ENCODE data around the gene EIF4EBP2. TPM values are rescaled to one million over a fixed set of nuclear protein-coding genes. Genes with fewer than 3 reads are reported as not detected.

The EIF4EBP2 gene
- total RNA-seq, 2 experiments from 2014 or later = 56.1 to 68.7 TPM

DNA sequence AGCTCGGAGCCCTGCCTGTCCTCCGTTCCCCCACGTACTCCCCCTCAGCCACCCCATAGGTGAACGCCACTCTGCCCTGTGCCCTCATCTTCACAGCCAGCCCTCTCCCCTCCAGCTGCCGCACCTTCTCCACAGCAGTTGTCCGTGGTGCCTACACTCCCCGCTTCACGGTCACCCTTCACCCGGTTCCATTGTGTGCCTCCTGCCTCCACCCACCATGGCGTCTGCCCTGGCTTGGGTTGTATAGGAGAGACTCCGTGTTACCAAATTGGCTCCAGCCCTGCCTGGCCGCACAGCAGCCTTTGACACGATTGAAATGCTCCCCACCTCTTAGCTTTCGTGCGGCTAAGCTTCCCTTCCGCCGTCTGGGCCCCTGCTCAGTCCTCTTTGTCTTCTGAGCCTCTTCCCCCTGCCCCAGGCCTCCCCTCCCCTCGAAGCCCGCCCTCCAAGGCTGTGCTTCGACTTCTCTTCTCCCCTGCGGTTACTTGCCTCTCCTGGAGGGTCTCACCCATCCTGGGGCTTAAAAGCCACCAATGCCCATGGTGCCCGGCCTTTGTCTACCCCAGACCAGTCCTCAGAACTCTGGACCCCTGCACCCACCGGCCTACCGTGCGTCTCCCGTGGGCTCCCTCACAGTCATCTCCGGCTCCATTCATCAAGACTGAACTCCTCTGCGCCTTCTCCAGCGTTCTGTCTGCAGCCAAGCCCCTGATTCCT lies 56.0 kb downstream of the EIF4EBP2 start:
- no peak overlapping the region for H3K27ac Mint-ChIP-seq
- ChIA-PET CTCF (interaction anchor here (0.6 to 3.1 kb wide), 3 partner anchors 17 to 364 kb away, joined by 3 to 17 read pairs (median 3); partner anchors contain the start of gene PALD1), POLR2A (no interaction called here)
- H3K4me3 Mint-ChIP-seq = no peak overlapping the region
- H3K36me3 Mint-ChIP-seq (ENCODE audit: low read depth) = no peaks in the 10 kb centered on the region
- no peak for DNase-seq
- peaks cover 2% of the 10 kb centered on the region for H3K4me1 Mint-ChIP-seq
- H3K27me3 Mint-ChIP-seq = peaks cover 54% of the 10 kb centered on the region
- H3K9me3 Mint-ChIP-seq = no peaks in the 10 kb centered on the region

DNA sequence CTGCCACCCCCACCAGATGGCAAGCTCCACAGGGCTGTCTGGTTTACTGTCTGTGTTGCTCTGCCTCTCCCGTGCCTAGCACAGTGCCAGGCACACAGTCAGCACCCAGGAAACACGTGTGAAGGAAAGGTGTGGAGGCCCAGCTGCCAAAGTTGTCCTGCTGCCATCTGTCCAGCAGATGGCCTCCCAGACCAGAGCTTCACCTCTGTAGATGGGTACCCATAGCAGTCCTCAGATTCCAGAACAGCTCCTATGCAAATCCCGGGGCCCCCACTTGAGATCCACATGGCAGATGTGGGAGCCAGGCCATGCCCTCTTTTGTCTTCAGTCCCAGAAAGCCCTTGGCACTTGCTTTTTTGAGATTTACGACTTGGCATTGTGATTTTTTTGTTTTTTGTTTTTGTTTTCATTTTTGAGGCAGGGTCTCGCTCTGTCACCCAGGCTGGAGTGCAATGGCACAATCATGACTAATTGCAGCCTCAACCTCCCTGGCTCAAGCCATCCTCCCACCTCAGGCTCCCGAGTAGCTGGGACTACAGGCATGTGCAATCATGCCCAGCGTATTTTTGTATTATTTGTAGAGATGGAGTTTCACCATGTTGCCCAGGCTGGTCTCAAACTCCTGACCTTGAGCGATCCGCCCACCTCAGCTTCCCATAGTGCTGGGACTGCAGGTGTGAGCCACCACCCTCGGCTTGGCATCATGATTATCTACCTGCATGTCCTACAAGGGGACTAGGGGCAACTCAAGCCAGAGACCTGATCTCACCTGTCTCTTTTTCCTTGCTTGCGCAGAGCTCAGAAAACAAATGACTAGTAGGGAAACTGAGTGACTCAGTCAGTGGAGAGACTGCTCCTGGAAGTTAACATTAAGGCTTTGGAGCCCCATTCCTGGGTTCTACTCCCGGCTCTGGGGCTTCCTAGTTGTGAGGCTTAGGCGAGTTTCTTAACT lies 57.7 kb downstream of the EIF4EBP2 start:
- CTCF ChIA-PET = interaction anchor here (0.8 to 3.1 kb wide), 16 partner anchors 9 to 301 kb away, joined by 3 to 17 read pairs (median 4); partner anchors contain the start of gene PALD1
- no peaks in the 10 kb centered on the region for H3K36me3 Mint-ChIP-seq (ENCODE audit: low read depth)
- H3K4me1 Mint-ChIP-seq = peaks cover 2% of the 10 kb centered on the region
- no peak overlapping the region for H3K27ac Mint-ChIP-seq
- H3K27me3 Mint-ChIP-seq = peaks cover 37% of the 10 kb centered on the region
- no peaks in the 10 kb centered on the region for H3K9me3 Mint-ChIP-seq
- no peak overlapping the region for H3K4me3 Mint-ChIP-seq
- DNase-seq = peak; percentile 54
- POLR2A ChIA-PET = no interaction called here

- CTCF ChIA-PET = interaction anchor here (1.1 to 3.1 kb wide), 6 partner anchors 13 to 87 kb away, joined by 3 to 17 read pairs (median 4); partner anchors contain the start of gene PALD1
- DNase-seq = no peak
- Mint-ChIP-seq H3K36me3 (ENCODE audit: low read depth) (no peaks in the 10 kb centered on the region), H3K4me1 (peaks cover 2% of the 10 kb centered on the region), H3K9me3 (no peaks in the 10 kb centered on the region), H3K27ac (no peak overlapping the region), H3K4me3 (no peak overlapping the region), H3K27me3 (peaks cover 31% of the 10 kb centered on the region)
- POLR2A ChIA-PET = no interaction called here
Observed at GRCh38 chr10:70462349-70462984, 58.5 kb downstream of the EIF4EBP2 start.

DNA sequence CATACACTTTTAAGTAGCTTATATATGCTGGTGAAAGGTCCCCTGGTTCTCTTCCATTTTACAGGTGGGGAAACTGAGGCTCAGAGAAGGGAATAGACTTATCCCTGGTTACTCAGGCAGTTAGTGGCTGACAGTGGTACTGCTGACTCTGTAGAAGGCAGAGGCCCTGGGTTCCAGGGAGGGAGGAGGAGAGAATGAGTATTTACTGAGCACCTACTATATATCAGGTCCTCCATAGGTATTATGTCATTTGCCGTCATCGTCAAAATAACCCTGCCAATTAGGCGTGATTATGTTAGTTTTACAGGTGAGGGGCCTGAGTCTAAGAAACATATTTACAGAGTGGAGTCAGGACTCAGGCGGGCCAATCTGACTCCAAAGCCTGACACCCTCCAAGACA lies 61.3 kb downstream of the EIF4EBP2 start:
- Mint-ChIP-seq H3K27me3 (peaks cover 13% of the 10 kb centered on the region), H3K4me3 (no peak overlapping the region), H3K9me3 (no peaks in the 10 kb centered on the region), H3K27ac (no peak overlapping the region), H3K4me1 (peaks cover 3% of the 10 kb centered on the region), H3K36me3 (ENCODE audit: low read depth) (no peaks in the 10 kb centered on the region)
- ChIA-PET CTCF (interaction anchor here (0.6 to 0.9 kb wide), 2 partner anchors 10 to 712 kb away, joined by 3 to 4 read pairs; no protein-coding TSS in a partner anchor), POLR2A (no interaction called here)
- no peak for DNase-seq

GRCh38 chr10:70465832-70466231 lies 61.9 kb downstream of the EIF4EBP2 start:
- Mint-ChIP-seq H3K4me1 (peaks cover 3% of the 10 kb centered on the region), H3K36me3 (ENCODE audit: low read depth) (no peaks in the 10 kb centered on the region), H3K9me3 (no peaks in the 10 kb centered on the region), H3K27me3 (peaks cover 10% of the 10 kb centered on the region), H3K27ac (no peak overlapping the region), H3K4me3 (no peak overlapping the region)
- CTCF ChIA-PET = interaction anchor here (0.6 kb wide), 1 partner anchor 712 kb away, joined by 4 read pairs; no protein-coding TSS in a partner anchor
- POLR2A ChIA-PET = no interaction called here
- DNase-seq = no peak

DNA sequence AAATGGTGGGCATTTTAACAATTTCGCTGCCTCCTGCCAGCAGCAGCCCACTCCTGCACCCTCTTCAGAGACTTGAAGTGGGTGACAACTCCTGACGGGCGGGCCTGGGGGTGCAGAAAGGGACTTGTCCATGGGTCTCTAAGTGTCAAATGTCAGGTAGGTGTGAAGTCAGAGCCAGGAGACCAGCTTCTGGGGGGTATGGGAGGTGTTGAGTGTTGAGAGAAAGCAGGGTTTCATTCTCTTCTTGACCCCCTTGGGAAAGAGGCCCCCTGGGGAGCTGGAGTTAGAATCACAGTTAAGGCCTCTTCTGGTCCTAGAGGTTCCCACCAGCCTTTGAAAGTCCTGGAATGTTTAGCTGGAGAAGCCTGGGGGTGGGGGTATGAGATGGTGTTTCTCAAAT lies 63.0 kb downstream of the EIF4EBP2 start:
- POLR2A ChIA-PET = no interaction called here
- CTCF ChIA-PET = interaction anchor here (0.9 kb wide), 1 partner anchor 343 kb away, joined by 5 read pairs; no protein-coding TSS in a partner anchor
- H3K4me3 Mint-ChIP-seq = no peak overlapping the region
- no peaks in the 10 kb centered on the region for H3K36me3 Mint-ChIP-seq (ENCODE audit: low read depth)
- H3K27ac Mint-ChIP-seq = no peak overlapping the region
- peaks cover 11% of the 10 kb centered on the region for H3K27me3 Mint-ChIP-seq
- H3K4me1 Mint-ChIP-seq = peaks cover 3% of the 10 kb centered on the region
- H3K9me3 Mint-ChIP-seq = no peaks in the 10 kb centered on the region
- no peak for DNase-seq

- H3K36me3 Mint-ChIP-seq (ENCODE audit: low read depth) = no peaks in the 10 kb centered on the region
- peaks cover 48% of the 10 kb centered on the region for H3K27me3 Mint-ChIP-seq
- H3K4me1 Mint-ChIP-seq = peaks cover 22% of the 10 kb centered on the region
- ChIA-PET POLR2A (no interaction called here), CTCF (no interaction called here)
- H3K27ac Mint-ChIP-seq = no peak overlapping the region
- no peaks in the 10 kb centered on the region for H3K9me3 Mint-ChIP-seq
- no peak overlapping the region for H3K4me3 Mint-ChIP-seq
- no peak for DNase-seq
Observed at GRCh38 chr10:70472799-70473454, 69.0 kb downstream of the EIF4EBP2 start.

DNA sequence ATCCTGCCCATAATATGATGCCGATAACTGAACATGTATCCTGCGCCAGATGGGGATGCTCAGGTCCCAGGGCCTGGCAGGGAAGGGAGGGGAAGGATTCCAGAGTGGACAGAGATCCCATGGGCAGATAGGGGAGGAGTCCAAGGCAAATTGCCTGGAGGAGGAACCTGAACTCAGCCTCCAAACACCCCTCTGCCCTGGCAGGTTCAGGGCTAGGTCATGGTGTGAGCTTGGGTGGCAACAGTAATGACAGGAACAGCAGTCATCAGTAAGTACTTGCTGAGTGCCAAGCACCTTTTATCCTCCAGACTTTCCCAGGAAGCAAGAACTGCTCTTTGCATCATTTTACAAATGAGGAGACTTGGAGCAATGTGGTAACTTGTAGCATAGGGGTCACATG lies 70.8 kb downstream of the EIF4EBP2 start:
- POLR2A ChIA-PET = no interaction called here

DNA sequence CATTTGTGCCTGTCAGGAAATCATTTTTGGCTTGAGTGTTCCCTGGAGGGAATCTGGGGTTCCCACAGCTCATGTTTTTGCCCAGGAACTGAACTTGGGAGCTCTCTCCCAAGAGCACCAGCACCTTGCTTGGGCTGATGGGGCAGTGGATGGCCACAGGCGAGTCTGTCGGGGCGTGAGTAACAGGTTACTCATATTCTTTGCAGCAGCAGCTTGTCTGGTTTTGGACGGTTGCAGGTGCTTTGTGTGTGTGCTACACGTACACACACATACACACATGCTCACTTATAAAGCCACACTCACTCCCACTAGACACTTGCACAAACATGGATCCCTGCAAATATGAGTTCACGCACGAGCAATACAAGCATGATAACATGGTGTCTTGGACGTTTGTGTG lies 71.7 kb downstream of the EIF4EBP2 start:
- DNase-seq = no peak
- POLR2A ChIA-PET = no interaction called here
- no peaks in the 10 kb centered on the region for H3K9me3 Mint-ChIP-seq

More for the DNA sequence above, 70.8 kb downstream of the EIF4EBP2 start:
- Mint-ChIP-seq H3K27me3 (peaks cover 48% of the 10 kb centered on the region), H3K9me3 (no peaks in the 10 kb centered on the region), H3K27ac (no peak overlapping the region), H3K36me3 (ENCODE audit: low read depth) (no peaks in the 10 kb centered on the region), H3K4me3 (no peak overlapping the region), H3K4me1 (peaks cover 32% of the 10 kb centered on the region)
- CTCF ChIA-PET = interaction anchor here (0.7 to 1.3 kb wide), 3 partner anchors 10 to 205 kb away, joined by 3 read pairs; no protein-coding TSS in a partner anchor
- no peak for DNase-seq

DNA sequence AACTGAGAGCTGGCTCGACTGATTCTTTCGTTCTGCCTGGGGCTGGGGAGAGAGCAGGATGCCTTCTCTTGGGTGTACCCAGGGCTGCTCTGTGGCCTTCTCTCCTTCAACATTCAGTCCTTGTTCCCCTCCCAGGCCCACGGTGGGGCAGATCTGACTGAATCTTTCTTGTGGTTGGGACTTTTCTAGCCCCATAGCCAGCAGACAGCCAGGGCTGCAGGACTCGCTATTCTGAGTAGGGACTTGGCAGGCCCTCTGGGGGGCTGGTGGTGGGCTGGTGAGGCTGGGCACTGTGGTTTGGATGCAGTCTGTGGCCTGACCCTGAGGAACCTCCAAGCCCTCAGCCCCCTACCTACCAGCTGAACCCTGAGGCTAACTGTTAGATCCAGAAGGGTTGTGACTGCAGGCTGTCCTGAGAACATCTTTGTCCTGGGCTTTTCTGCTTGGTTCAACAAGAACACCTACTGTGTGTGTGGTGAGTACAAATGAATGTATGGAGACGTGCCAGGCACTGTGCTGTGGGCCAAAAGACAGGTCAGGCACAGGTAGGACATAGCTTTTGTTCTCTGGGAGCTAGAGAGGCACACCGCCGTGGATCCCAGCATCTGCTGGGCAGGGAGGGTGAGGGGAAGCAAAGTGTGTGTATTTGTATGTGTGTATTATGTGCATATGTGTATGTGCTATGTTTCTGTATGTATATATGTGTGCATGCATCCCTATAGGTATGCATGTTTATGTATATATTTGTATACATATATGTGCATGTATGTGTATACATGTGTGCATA lies 72.5 kb downstream of the EIF4EBP2 start:
- Mint-ChIP-seq H3K27ac (no peak overlapping the region), H3K36me3 (ENCODE audit: low read depth) (no peaks in the 10 kb centered on the region)
- POLR2A ChIA-PET = no interaction called here

More for the DNA sequence above, 71.7 kb downstream of the EIF4EBP2 start:
- H3K4me1 Mint-ChIP-seq = peaks cover 38% of the 10 kb centered on the region
- H3K27me3 Mint-ChIP-seq = peaks cover 45% of the 10 kb centered on the region
- CTCF ChIA-PET = interaction anchor here (0.7 to 3.2 kb wide), 5 partner anchors 11 to 206 kb away, joined by 3 to 17 read pairs (median 3); no protein-coding TSS in a partner anchor
- H3K4me3 Mint-ChIP-seq = no peak overlapping the region
- no peak overlapping the region for H3K27ac Mint-ChIP-seq
- no peaks in the 10 kb centered on the region for H3K36me3 Mint-ChIP-seq (ENCODE audit: low read depth)

GRCh38 chr10:70477661-70478162 lies 73.8 kb downstream of the EIF4EBP2 start:
- Mint-ChIP-seq H3K9me3 (no peaks in the 10 kb centered on the region), H3K4me1 (peaks cover 42% of the 10 kb centered on the region), H3K36me3 (ENCODE audit: low read depth) (no peaks in the 10 kb centered on the region), H3K27me3 (peaks cover 41% of the 10 kb centered on the region), H3K4me3 (peak overlapping the region; percentile 70), H3K27ac (peak overlapping the region; percentile 69)
- POLR2A ChIA-PET = no interaction called here
- DNase-seq = peak; percentile 87
- CTCF ChIA-PET = interaction anchor here (1.5 to 3.2 kb wide), 2 partner anchors 16 to 17 kb away, joined by 5 to 17 read pairs; no protein-coding TSS in a partner anchor

More for the DNA sequence above, 72.5 kb downstream of the EIF4EBP2 start:
- DNase-seq = no peak
- CTCF ChIA-PET = interaction anchor here (0.8 to 3.2 kb wide), 3 partner anchors 15 to 64 kb away, joined by 5 to 17 read pairs (median 5); no protein-coding TSS in a partner anchor
- no peak overlapping the region for H3K4me3 Mint-ChIP-seq
- peaks cover 42% of the 10 kb centered on the region for H3K27me3 Mint-ChIP-seq
- peaks cover 42% of the 10 kb centered on the region for H3K4me1 Mint-ChIP-seq
- H3K9me3 Mint-ChIP-seq = no peaks in the 10 kb centered on the region
